Measurements from ENCODE around the gene CLSTN1. TPM values are rescaled to one million over a fixed set of nuclear protein-coding genes. Genes with fewer than 3 reads are reported as not detected.
A peak's percentile ranks its signal among the peaks of the same experiment; 100 is the strongest.

Gene CLSTN1
- polyA plus RNA-seq, 4 donors = 29.2 to 78.8 (median 41.8) TPM

DNA sequence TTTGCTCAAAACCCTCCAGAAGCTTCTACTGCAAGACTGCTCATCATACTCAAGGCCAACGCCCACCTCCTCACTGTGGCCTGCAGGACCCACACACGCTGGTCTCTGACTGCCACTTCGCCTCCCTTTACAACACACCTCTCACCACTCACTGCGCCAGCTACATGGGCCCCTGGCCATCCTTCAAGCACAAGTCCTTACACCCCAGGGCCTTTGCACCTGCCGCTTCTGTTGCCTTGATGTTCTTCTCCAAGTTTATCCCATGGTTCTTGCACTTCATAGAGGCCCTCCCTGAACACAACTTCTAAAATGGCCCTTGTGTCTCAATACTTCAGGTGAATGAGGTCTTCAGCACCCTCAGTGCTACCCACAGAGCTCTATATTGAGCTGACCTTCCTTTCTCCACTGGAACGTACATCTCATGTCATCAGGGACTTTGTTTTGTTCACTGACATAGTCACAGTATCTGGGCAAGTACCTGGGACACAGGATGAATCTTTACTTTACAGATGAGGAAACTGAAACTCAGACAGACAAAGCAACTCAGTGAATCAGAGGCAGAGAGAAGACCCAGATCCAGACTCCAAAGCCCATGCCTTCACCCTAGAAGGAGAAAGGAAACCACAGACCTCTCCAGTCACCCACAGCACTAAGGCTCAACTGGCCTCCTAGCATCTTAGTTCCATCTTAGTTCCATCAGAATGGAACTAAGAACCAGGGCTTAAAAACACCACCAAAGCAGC lies 34.7 kb upstream of the CLSTN1 start:
- no peaks in the 10 kb centered on the region for H3K27me3 ChIP-seq (ENCODE audit: control insufficient read depth in 3 of 3, insufficient read depth in 3 of 3, low read length in 3 of 3)
- 90 to 95% (median 93%) methylated on average over 6 of the region's 6 CpGs for WGBS, 3 donors
- DNase-seq = no peak
- no peak overlapping the region for H3K4me3 ChIP-seq (ENCODE audit: low read depth in 1 of 3, low read length in 3 of 3)
- no peaks in the 10 kb centered on the region for H3K4me1 ChIP-seq (ENCODE audit: control insufficient read depth in 3 of 3, insufficient read depth in 2 of 3, low read depth in 1 of 3, low read length in 2 of 3)
- peaks cover 0 to 7% of the 10 kb centered on the region in 2 donors for H3K9me3 ChIP-seq (ENCODE audit: control insufficient read depth in 2 of 2, insufficient read depth in 1 of 2, low read depth in 1 of 2, low read length in 1 of 2)
- FAIRE-seq = no peak
- H3K36me3 ChIP-seq (ENCODE audit: control insufficient read depth in 3 of 3, insufficient read depth in 2 of 3, low read depth in 1 of 3, low read length in 3 of 3) = peaks cover 0 to 54% (median 2%) of the 10 kb centered on the region in 3 donors
- no peak overlapping the region for H3K27ac ChIP-seq (ENCODE audit: low read depth in 1 of 3, low read length in 2 of 3)

DNA sequence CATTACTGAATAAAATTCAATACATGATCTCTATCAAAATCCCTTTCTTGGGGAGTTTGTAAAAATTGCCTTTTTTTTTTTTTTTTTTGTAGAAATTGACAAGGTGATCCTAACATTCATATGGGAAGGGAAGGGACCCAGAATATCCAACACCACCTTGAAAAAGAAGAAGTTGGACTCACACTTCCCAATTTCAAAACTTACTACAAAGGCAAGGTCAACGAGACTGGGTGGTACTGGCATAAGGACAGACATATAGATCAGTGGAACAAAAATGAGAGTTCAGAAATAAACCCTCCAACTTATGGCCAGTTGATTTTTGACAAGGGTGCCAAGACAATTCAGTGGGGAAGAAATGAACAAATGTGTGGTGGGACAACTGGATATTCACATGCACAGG lies 31.4 kb upstream of the CLSTN1 start:
- Histone ChIP-seq H3K36me3 (ENCODE audit: control insufficient read depth in 3 of 3, insufficient read depth in 2 of 3, low read depth in 1 of 3, low read length in 3 of 3) (peaks cover 0 to 53% (median 2%) of the 10 kb centered on the region in 3 donors), H3K4me3 (ENCODE audit: low read depth in 1 of 3, low read length in 3 of 3) (no peak overlapping the region), H3K27ac (ENCODE audit: low read depth in 1 of 3, low read length in 2 of 3) (no peak overlapping the region), H3K4me1 (ENCODE audit: control insufficient read depth in 3 of 3, insufficient read depth in 2 of 3, low read depth in 1 of 3, low read length in 2 of 3) (peaks cover 0 to 7% (median 0%) of the 10 kb centered on the region in 3 donors), H3K9me3 (ENCODE audit: control insufficient read depth in 2 of 2, insufficient read depth in 1 of 2, low read depth in 1 of 2, low read length in 1 of 2) (peaks cover 0 to 10% of the 10 kb centered on the region in 2 donors), H3K27me3 (ENCODE audit: control insufficient read depth in 3 of 3, insufficient read depth in 3 of 3, low read length in 3 of 3) (no peaks in the 10 kb centered on the region)
- WGBS, 3 donors = 82 to 90% (median 85%) methylated on average over 1 of the region's 1 CpG
- DNase-seq (no peak), FAIRE-seq (peak; percentile 30)

DNA sequence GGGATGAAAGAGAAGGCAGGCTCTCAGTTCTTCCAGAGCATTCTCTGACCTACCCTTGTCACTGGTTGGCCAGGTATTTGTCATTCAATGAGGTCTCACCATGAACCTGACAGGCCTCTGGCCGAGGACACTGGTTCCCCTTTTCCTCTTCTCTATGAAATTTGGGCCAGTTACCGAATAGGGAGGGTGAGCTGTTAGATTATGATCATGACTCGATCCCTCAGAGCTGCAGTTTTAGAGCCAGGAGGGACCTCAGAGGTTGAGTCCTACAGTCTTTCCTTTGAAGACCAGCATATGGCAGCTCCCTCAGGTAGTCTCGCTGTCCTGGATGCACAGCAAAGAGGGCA lies 29.5 kb upstream of the CLSTN1 start:
- H3K27me3 ChIP-seq (ENCODE audit: control insufficient read depth in 3 of 3, insufficient read depth in 3 of 3, low read length in 3 of 3) = no peaks in the 10 kb centered on the region
- peaks cover 0 to 12% (median 2%) of the 10 kb centered on the region in 3 donors for H3K4me1 ChIP-seq (ENCODE audit: control insufficient read depth in 3 of 3, insufficient read depth in 2 of 3, low read depth in 1 of 3, low read length in 2 of 3)
- no peak overlapping the region for H3K4me3 ChIP-seq (ENCODE audit: low read depth in 1 of 3, low read length in 3 of 3)
- peaks cover 0 to 10% of the 10 kb centered on the region in 2 donors for H3K9me3 ChIP-seq (ENCODE audit: control insufficient read depth in 2 of 2, insufficient read depth in 1 of 2, low read depth in 1 of 2, low read length in 1 of 2)
- DNase-seq (no peak), FAIRE-seq (no peak)
- no peak overlapping the region for H3K27ac ChIP-seq (ENCODE audit: low read depth in 1 of 3, low read length in 2 of 3)
- peaks cover 0 to 52% (median 0%) of the 10 kb centered on the region in 3 donors for H3K36me3 ChIP-seq (ENCODE audit: control insufficient read depth in 3 of 3, insufficient read depth in 2 of 3, low read depth in 1 of 3, low read length in 3 of 3)
- 94 to 100% (median 97%) methylated on average over 4 of the region's 4 CpGs for WGBS, 3 donors

DNA sequence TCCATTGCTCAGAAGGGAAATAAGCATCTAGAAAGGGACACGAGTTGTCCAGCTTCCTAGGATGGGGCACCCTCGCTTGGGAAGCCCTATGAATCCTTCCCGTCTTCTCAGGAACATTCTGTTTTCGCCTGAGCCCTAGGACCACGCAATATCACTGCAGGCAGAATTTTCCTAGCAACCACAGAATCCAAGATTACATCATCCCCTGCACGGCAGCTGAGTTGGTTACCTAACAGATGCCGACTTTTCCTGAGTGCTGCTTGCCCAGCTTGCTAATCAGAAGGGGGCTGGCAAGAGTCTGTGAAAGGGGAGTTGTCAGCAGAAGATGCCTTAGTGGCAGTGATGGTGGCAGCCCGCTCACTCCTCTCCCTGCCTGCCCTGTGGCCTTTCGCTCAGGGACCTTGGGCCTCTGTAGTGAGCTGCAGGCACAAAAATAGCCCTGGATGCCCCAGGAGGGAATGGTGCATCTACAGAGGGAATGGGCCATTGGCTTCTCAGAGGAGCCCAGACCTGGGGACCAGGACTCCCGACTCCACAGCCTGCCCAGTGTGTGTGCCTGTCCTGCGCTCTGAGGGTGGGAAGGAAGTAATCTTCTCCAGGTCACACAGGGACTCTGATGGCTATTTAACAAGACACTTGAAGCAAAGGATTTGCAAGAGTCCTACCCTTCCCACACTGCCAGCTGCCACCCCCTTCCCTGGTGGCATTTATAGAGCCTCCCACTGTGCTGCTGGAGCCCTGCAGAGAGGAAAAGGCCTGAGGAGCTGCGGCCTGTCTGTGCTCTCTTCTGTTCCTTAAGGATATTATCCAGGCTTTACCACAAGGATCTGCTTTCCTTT lies 28.9 kb upstream of the CLSTN1 start:
- H3K4me3 ChIP-seq (ENCODE audit: low read depth in 1 of 3, low read length in 3 of 3) = no peak overlapping the region
- H3K36me3 ChIP-seq (ENCODE audit: control insufficient read depth in 3 of 3, insufficient read depth in 2 of 3, low read depth in 1 of 3, low read length in 3 of 3) = peaks cover 0 to 46% (median 0%) of the 10 kb centered on the region in 3 donors
- H3K27ac ChIP-seq (ENCODE audit: low read depth in 1 of 3, low read length in 2 of 3) = no peak overlapping the region
- H3K9me3 ChIP-seq (ENCODE audit: control insufficient read depth in 2 of 2, insufficient read depth in 1 of 2, low read depth in 1 of 2, low read length in 1 of 2) = peaks cover 0 to 10% of the 10 kb centered on the region in 2 donors
- DNase-seq (no peak), FAIRE-seq (no peak)
- peaks cover 0 to 17% (median 2%) of the 10 kb centered on the region in 3 donors for H3K4me1 ChIP-seq (ENCODE audit: control insufficient read depth in 3 of 3, insufficient read depth in 2 of 3, low read depth in 1 of 3, low read length in 2 of 3)
- no peaks in the 10 kb centered on the region for H3K27me3 ChIP-seq (ENCODE audit: control insufficient read depth in 3 of 3, insufficient read depth in 3 of 3, low read length in 3 of 3)
- 89 to 94% (median 92%) methylated on average over 12 of the region's 12 CpGs for WGBS, 3 donors

- Histone ChIP-seq H3K4me1 (ENCODE audit: control insufficient read depth in 3 of 3, insufficient read depth in 2 of 3, low read depth in 1 of 3, low read length in 2 of 3) (peaks cover 0 to 18% (median 2%) of the 10 kb centered on the region in 3 donors), H3K4me3 (ENCODE audit: low read depth in 1 of 3, low read length in 3 of 3) (no peak overlapping the region), H3K9me3 (ENCODE audit: control insufficient read depth in 2 of 2, insufficient read depth in 1 of 2, low read depth in 1 of 2, low read length in 1 of 2) (peaks cover 0 to 10% of the 10 kb centered on the region in 2 donors), H3K27me3 (ENCODE audit: control insufficient read depth in 3 of 3, insufficient read depth in 3 of 3, low read length in 3 of 3) (no peaks in the 10 kb centered on the region), H3K36me3 (ENCODE audit: control insufficient read depth in 3 of 3, insufficient read depth in 2 of 3, low read depth in 1 of 3, low read length in 3 of 3) (peaks cover 0 to 45% (median 0%) of the 10 kb centered on the region in 3 donors), H3K27ac (ENCODE audit: low read depth in 1 of 3, low read length in 2 of 3) (no peak overlapping the region)
- FAIRE-seq (no peak), DNase-seq (no peak)
- 91 to 96% (median 95%) methylated on average over 7 to 8 of the region's 8 CpGs for WGBS, 3 donors
These were observed 28.2 kb upstream of the CLSTN1 start for GRCh38 chr1:9852004-9852403.

DNA sequence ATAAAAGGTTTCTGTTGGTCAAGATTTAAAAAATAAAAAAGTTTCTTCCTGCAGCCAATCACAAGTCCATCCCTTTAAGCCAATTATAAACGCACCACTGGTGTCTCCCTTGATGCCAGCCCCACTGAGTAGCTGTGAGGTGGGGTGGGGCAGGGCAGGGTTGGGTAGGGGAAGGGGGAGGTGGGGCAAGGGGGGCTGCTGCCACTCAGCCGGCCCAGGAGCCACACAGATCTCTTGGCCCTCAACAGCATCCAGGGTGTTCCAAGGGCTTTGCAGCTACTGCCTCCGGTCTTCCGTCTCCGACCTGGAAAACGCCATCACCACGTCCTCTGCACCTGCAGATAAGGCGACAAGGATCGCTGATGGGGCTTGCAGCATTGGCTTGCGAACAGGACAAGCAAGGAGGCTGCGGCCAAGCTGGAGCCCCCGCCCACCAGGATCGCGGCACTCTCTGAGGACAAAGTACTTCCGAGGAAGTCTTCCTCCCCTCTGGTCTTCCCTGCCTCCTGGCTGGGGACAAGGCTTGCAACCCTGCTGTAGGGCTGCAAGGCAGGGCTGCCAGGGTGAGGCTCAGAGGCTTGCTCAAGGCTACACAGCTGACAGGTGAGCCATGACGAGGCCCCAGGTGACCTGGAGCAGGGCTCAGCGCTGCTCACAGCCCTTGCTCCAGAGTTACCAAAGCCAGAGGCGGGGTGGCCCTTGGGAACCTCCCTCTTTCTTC lies 26.8 kb upstream of the CLSTN1 start:
- Histone ChIP-seq H3K27ac (ENCODE audit: low read depth in 1 of 3, low read length in 2 of 3) (no peak overlapping the region), H3K4me1 (ENCODE audit: control insufficient read depth in 3 of 3, insufficient read depth in 2 of 3, low read depth in 1 of 3, low read length in 2 of 3) (peaks cover 0 to 18% (median 2%) of the 10 kb centered on the region in 3 donors), H3K27me3 (ENCODE audit: control insufficient read depth in 3 of 3, insufficient read depth in 3 of 3, low read length in 3 of 3) (no peaks in the 10 kb centered on the region), H3K36me3 (ENCODE audit: control insufficient read depth in 3 of 3, insufficient read depth in 2 of 3, low read depth in 1 of 3, low read length in 3 of 3) (peaks cover 0 to 42% (median 0%) of the 10 kb centered on the region in 3 donors), H3K9me3 (ENCODE audit: control insufficient read depth in 2 of 2, insufficient read depth in 1 of 2, low read depth in 1 of 2, low read length in 1 of 2) (peaks cover 0 to 10% of the 10 kb centered on the region in 2 donors), H3K4me3 (ENCODE audit: low read depth in 1 of 3, low read length in 3 of 3) (no peak overlapping the region)
- peak; percentile 52 to 68 for DNase-seq
- no peak for FAIRE-seq
- 17 to 51% (median 33%) methylated on average over 17 to 18 of the region's 18 CpGs for WGBS, 3 donors

DNA sequence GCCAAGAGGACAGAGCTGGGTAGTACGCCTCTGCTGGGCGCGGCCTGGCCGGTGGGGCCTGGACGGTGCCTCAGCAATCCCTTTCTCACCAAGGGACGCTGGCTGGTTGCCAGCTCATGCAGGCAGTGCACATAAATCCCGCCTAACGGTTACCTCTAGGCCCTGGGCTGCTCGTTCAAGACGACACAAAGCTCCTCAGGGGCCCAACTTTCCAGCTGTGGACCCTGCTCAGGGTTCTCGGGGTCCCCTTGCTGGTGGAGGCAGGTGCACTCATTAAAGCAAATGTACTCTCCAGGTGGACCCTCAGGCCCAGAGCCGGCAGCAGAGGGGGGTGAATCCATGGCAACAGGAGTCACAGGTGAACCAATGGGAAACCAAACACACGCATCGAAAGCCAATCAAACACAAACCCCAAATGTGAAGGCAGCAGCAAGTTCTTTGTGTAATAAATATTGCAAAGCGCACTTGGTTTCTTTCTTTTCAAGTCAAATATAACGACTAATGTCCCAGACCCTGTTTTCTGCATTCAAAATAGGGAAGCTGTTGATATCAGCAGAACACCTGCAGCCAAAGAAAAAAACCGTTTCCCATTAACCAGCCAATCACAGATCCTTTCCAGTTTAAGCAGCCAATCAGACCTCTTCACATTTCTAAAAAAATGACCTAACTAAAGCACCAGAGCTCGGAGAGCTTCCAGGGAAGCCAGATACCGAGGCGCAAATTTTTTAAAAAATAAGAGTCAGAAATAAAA lies 26.1 kb upstream of the CLSTN1 start:
- 66 to 71% (median 70%) methylated on average over 20 of the region's 20 CpGs for WGBS, 3 donors
- no peak overlapping the region for H3K4me3 ChIP-seq (ENCODE audit: low read depth in 1 of 3, low read length in 3 of 3)
- no peak for FAIRE-seq

More for the DNA sequence above, 26.1 kb upstream of the CLSTN1 start:
- H3K27ac ChIP-seq (ENCODE audit: low read depth in 1 of 3, low read length in 2 of 3) = no peak overlapping the region
- H3K36me3 ChIP-seq (ENCODE audit: control insufficient read depth in 3 of 3, insufficient read depth in 2 of 3, low read depth in 1 of 3, low read length in 3 of 3) = peaks cover 0 to 42% (median 0%) of the 10 kb centered on the region in 3 donors
- no peak for DNase-seq
- H3K27me3 ChIP-seq (ENCODE audit: control insufficient read depth in 3 of 3, insufficient read depth in 3 of 3, low read length in 3 of 3) = no peaks in the 10 kb centered on the region
- H3K4me1 ChIP-seq (ENCODE audit: control insufficient read depth in 3 of 3, insufficient read depth in 2 of 3, low read depth in 1 of 3, low read length in 2 of 3) = peaks cover 0 to 18% (median 2%) of the 10 kb centered on the region in 3 donors
- H3K9me3 ChIP-seq (ENCODE audit: control insufficient read depth in 2 of 2, insufficient read depth in 1 of 2, low read depth in 1 of 2, low read length in 1 of 2) = peaks cover 0 to 10% of the 10 kb centered on the region in 2 donors
